PFSK-1 (cell line): ENCODE data around the gene HRH3.

Source experiments
- FOXP2 ChIP-seq: optimal IDR thresholded peaks from 2 replicates; pipeline ENCODE3; 2011; ENCODE audit warnings: borderline replicate concordance, control low read depth, inconsistent platforms; ENCODE audit not compliant: insufficient read depth; ENCODE audit errors: extremely low read length, extremely low read depth
- POLR2AphosphoS5 ChIP-seq: IDR thresholded peaks from 2 replicates; pipeline ENCODE4 v1.6.1; 2012; ENCODE audit warnings: low read depth, mild to moderate bottlenecking, control low read depth, low read length, moderate library complexity
- SIN3A ChIP-seq: IDR thresholded peaks from 2 replicates; pipeline ENCODE4 v1.6.1; 2012; ENCODE audit warnings: mild to moderate bottlenecking, low read length, moderate library complexity, borderline replicate concordance; ENCODE audit not compliant: insufficient read depth
- TAF1 ChIP-seq: IDR thresholded peaks from 2 replicates; pipeline ENCODE4 v1.6.1; 2012; ENCODE audit warnings: low read length, control low read depth, borderline replicate concordance; ENCODE audit not compliant: insufficient read depth
- TF ChIP-seq, protein P1 (sequence below), 2 experiments: IDR thresholded peaks; 2 replicates each; pipeline versions ENCODE4 v1.6.1 to v1.8.0; 2011 to 2012; ENCODE audit warnings: low read depth in 2 of 2, low read length in 2 of 2, control low read depth in 1 of 2, inconsistent platforms in 1 of 2, mild to moderate bottlenecking in 1 of 2, moderate library complexity in 1 of 2; ENCODE audit not compliant: insufficient read depth in 1 of 2

HRH3 gene

DNA sequence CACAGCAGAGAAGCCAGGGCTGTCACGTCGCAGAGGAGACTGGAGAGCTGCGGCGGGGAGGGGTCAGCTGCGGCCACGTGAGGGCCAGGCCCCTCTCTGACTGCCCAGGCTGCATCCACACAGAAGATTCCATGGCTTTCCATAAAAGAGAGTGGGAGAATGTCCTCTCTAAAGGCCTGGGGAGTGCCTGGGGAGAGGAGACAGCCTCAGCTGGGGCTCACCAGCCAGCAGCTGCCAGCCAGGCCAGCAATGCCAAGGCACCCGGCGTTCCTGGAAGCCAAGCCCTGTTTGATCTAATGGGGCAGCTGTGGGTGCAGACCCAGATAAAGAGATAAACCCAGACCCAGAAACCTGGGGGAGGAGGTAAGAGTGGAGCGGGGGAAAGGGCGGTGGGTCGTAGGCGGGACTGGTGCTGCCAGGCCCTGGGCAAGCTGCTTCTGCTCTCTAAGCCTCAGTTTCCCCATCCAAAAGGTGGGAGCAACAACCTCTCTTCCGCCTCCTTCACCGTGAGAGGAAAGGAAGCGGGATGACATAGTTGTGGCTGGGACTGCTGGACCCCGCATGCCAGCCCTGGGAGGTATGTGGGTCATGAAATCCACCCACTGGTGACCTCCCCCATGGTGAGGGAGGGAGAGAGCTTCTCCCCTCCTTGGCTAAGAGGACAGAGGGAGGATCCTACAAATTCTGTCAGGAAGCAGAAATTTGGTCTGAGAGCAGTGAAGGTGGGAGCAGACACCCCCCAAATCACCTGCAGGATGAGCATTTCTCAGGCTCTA, 15.1 kb upstream of the HRH3 start:
- TF ChIP-seq FOXP2 (no peak), TAF1 (no peak), SIN3A (no peak), POLR2AphosphoS5 (no peak)
- TF ChIP-seq, protein P1, sequence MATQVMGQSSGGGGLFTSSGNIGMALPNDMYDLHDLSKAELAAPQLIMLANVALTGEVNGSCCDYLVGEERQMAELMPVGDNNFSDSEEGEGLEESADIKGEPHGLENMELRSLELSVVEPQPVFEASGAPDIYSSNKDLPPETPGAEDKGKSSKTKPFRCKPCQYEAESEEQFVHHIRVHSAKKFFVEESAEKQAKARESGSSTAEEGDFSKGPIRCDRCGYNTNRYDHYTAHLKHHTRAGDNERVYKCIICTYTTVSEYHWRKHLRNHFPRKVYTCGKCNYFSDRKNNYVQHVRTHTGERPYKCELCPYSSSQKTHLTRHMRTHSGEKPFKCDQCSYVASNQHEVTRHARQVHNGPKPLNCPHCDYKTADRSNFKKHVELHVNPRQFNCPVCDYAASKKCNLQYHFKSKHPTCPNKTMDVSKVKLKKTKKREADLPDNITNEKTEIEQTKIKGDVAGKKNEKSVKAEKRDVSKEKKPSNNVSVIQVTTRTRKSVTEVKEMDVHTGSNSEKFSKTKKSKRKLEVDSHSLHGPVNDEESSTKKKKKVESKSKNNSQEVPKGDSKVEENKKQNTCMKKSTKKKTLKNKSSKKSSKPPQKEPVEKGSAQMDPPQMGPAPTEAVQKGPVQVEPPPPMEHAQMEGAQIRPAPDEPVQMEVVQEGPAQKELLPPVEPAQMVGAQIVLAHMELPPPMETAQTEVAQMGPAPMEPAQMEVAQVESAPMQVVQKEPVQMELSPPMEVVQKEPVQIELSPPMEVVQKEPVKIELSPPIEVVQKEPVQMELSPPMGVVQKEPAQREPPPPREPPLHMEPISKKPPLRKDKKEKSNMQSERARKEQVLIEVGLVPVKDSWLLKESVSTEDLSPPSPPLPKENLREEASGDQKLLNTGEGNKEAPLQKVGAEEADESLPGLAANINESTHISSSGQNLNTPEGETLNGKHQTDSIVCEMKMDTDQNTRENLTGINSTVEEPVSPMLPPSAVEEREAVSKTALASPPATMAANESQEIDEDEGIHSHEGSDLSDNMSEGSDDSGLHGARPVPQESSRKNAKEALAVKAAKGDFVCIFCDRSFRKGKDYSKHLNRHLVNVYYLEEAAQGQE (IDR thresholded peaks at IDR 0.05; ENCODE audit: insufficient read depth in 1 of 2, low read depth in 2 of 2, low read length in 2 of 2) = no peak

DNA sequence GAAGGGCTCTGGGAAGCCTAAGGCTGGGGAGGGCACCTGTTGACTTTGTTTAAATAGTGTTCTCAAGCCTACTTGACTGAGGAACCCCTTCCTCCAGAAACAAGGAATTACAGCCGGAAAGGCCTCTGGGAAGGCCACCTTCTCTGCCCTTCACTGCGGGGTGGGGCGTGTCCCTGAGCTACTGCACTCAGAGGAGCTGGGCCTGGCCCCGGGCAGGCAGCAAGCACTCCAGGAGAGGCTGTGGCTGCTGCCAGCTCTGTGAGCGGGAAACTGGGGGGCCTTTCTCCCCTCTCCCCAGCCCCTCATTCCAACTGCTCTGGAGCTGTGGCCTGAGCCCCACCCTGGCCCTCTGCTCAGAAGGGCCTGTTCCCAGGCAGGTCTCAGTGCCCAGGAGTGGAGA, 14.3 kb upstream of the HRH3 start:
- no peak for TF ChIP-seq FOXP2
- TF ChIP-seq POLR2AphosphoS5 = no peak
- TF ChIP-seq, protein P1 (IDR thresholded peaks at IDR 0.05; ENCODE audit: insufficient read depth in 1 of 2, low read depth in 2 of 2, low read length in 2 of 2) = no peak
- TF ChIP-seq SIN3A = no peak
- no peak for TF ChIP-seq TAF1

DNA sequence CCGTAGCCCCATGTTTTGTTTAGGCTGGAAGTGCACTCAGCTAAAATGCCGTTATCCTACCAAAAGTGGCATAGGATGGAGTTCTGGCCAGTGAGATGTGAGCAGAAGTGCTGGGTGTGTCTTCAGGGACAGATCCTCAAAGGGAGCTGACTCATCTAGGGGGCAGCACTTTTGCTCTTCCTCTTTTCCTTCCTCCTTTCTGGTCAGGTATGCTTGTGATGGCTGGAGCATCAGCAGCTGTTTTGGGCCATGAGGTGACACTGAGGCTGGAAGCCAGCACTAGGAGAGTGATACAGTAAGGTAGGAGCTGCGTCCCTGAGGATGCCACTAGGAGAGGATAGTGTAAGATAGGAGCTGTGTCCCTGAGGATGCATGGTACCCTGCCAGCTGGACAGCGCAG, 13.6 kb upstream of the HRH3 start:
- TF ChIP-seq POLR2AphosphoS5 (no peak), SIN3A (no peak), TAF1 (no peak), FOXP2 (no peak)
- TF ChIP-seq, protein P1 (IDR thresholded peaks at IDR 0.05; ENCODE audit: insufficient read depth in 1 of 2, low read depth in 2 of 2, low read length in 2 of 2) = no peak

DNA sequence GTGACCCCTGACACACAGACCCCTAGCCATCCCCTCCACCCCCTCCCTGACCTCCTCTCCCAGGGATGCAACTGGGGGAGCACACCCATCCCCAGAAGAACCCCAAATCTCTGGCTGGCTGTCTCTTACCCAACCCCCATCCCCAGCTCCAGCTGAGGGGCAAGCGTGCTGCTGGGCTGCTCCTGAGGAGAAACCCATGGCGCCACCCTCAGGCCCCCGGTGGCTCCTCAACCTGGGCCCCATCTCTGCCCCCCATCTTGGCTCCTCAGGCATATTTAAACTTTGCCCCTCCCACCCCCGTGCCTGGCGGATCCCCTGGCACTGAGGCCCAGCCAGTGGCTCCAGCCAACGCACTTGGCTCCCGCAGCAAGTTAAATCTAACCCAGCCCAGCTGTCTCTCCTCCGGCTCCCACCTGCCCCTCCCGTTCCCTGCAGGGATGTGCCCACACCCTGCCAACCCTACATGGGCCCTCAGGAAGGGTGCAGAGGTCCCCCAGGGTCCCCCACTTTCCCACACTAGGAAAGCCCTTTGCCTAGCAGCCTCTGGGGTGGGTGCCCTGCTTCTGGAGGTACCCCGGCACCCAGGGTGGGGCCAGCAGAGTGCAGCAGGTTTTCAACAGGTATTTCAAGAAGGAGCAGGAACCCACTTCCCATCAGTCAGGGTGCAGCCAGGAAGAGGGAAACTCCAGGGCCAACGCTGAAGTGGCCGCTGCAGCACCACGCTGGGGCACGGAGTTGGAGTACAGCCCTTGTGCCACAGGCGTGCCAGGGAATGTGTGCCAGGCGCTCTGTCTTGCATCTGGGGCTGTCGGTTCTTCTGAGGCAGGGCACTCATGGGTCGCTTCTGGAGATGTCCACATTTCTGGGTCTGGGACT, 12.9 kb upstream of the HRH3 start:
- TF ChIP-seq FOXP2 = no peak
- TF ChIP-seq TAF1 = no peak
- TF ChIP-seq, protein P1 (IDR thresholded peaks at IDR 0.05; ENCODE audit: insufficient read depth in 1 of 2, low read depth in 2 of 2, low read length in 2 of 2) = no peak
- no peak for TF ChIP-seq SIN3A
- no peak for TF ChIP-seq POLR2AphosphoS5
